ENCODE measurements around the gene SIRPD. TPM values are rescaled to one million over a fixed set of nuclear protein-coding genes. Genes with fewer than 3 reads are reported as not detected.
"Not testable (repeated sequence)": the region's sequence is repeated elsewhere in the genome, so short reads cannot be mapped to it uniquely, and the experiment has no call there.

SIRPD gene
- total and polyA plus RNA-seq, 2 of the 8 experiments (the other 6 are each of a cell fraction or from before 2014, with no cell fraction given) = not detected

GRCh38 chr20:1497371-1497770 is 60.1 kb downstream of the SIRPD start:
- WGBS, 2 experiments (ENCODE audit: extremely low coverage in 1 of 2, insufficient coverage in 1 of 2, insufficient read length in 1 of 2, insufficient replicate concordance in 2 of 2, low coverage in 1 of 2, low lambda C conversion rate in 2 of 2, missing lambda C conversion rate in 1 of 2) = 79% methylated on average over 5 of the region's 5 CpGs; no CpG with 5 or more reads in 1 of the 2 experiments
- H3K23ac ChIP-seq (ENCODE audit: insufficient read length) = not testable (repeated sequence)

More at GRCh38 chr20:1497371-1497770, 60.1 kb downstream of the SIRPD start:
- H2BK12ac ChIP-seq (ENCODE audit: low read depth, low read length); H2BK20ac ChIP-seq (ENCODE audit: low read length); FAIRE-seq; H3K9ac ChIP-seq (replicated peaks in 1 of 4; ENCODE audit: extremely low read depth in 1 of 4, low read depth in 3 of 4, low read length in 3 of 4); H3K79me2 ChIP-seq (ENCODE audit: control insufficient read depth in 1 of 2, insufficient read depth in 2 of 2, low read length in 2 of 2); H4K5ac ChIP-seq (ENCODE audit: insufficient read length, low read depth, low read length); H3K4ac ChIP-seq (replicated peaks; ENCODE audit: insufficient read length, low read depth, low read length); H3K4me2 ChIP-seq (ENCODE audit: insufficient read depth in 1 of 2, low read depth in 2 of 2, low read length in 2 of 2); H3K56ac ChIP-seq (replicated peaks; ENCODE audit: insufficient read length, low read depth, low read length); H4K20me1 ChIP-seq (replicated peaks in 1 of 2; ENCODE audit: control insufficient read depth in 1 of 2, insufficient read depth in 2 of 2, low read length in 2 of 2); H3K27ac ChIP-seq (ENCODE audit: low read depth, low read length); H2AFZ ChIP-seq (ENCODE audit: low read length); H3K79me1 ChIP-seq (ENCODE audit: low read depth, low read length); POLR2A ChIA-PET (ENCODE audit: partially characterized antibody); H3K18ac ChIP-seq (ENCODE audit: extremely low read depth, low read length); H2BK120ac ChIP-seq (replicated peaks; ENCODE audit: low read depth, low read length); H3K4me3 ChIP-seq (ENCODE audit: extremely low read depth in 1 of 4, insufficient read depth in 2 of 4, low read depth in 3 of 4, low read length in 4 of 4); H3K4me1 ChIP-seq (replicated peaks in 1 of 4; ENCODE audit: control insufficient read depth in 3 of 4, insufficient read depth in 4 of 4, low read length in 3 of 4); H2AK5ac ChIP-seq (ENCODE audit: low read depth, low read length); H3K23me2 ChIP-seq (ENCODE audit: low read depth, low read length); H4K91ac ChIP-seq (replicated peaks; ENCODE audit: insufficient read length, low read length); DNase-seq (ENCODE audit: low read depth in 1 of 2, low spot score in 2 of 2); H3K9me3 ChIP-seq (ENCODE audit: insufficient read depth in 2 of 2, low read depth in 1 of 2, low read length in 1 of 2); H3K27me3 ChIP-seq (replicated peaks in 1 of 4; ENCODE audit: control insufficient read depth in 3 of 4, extremely low read depth in 1 of 4, insufficient read depth in 3 of 4, low read length in 3 of 4); H2BK5ac ChIP-seq (ENCODE audit: low read depth, low read length); H2BK15ac ChIP-seq (ENCODE audit: low read length); H3K36me3 ChIP-seq (ENCODE audit: control insufficient read depth in 2 of 4, insufficient read depth in 4 of 4, low read length in 3 of 4); H4K8ac ChIP-seq (ENCODE audit: extremely low read depth, insufficient read depth, low read length); H3K14ac ChIP-seq (ENCODE audit: insufficient read length): not testable (repeated sequence)
- CTCF ChIA-PET (ENCODE audit: partially characterized antibody) = interaction anchor here (0.6 to 1.5 kb wide), 4 partner anchors 11 to 167 kb away, joined by 3 to 4 read pairs (median 3); no protein-coding TSS in a partner anchor

Measured in H1 (cell line).